DND-41 (cell line): ENCODE results near the gene CACNB4.

ENCODE experiments used
- ATAC-seq: fragments of 200-7000 bp; cut with Tn5 transposase; 3 replicates; pipeline ENCODE4 v1.9.1; 2021; ENCODE audit warnings: low read depth; ENCODE audit not compliant: insufficient read depth
- DNase-seq: peaks from one replicate; pipeline ENCODE4 v3.0.0-alpha.2; 2020
- H2AFZ ChIP-seq: 2 replicates; pipeline ENCODE4 v1.6.0; 2012; ENCODE audit warnings: low read depth, low read length
- H3K27ac ChIP-seq: 2 replicates; pipeline ENCODE4 v1.5.1; 2012; ENCODE audit warnings: low read length, inconsistent platforms
- H3K27me3 ChIP-seq: fragments of 200-600 bp; sonication (generic); 2 replicates; pipeline ENCODE4 v1.6.0; 2012; ENCODE audit warnings: low read length, mild to moderate bottlenecking, inconsistent platforms; ENCODE audit not compliant: insufficient read depth, poor library complexity
- H3K36me3 ChIP-seq: 2 replicates; pipeline ENCODE4 v1.5.1; 2012; ENCODE audit warnings: low read length, inconsistent platforms; ENCODE audit not compliant: insufficient read depth
- H3K4me1 ChIP-seq: 2 replicates; pipeline ENCODE4 v1.5.1; 2012; ENCODE audit warnings: mild to moderate bottlenecking, low read length; ENCODE audit not compliant: insufficient read depth
- H3K4me2 ChIP-seq: 2 replicates; pipeline ENCODE4 v1.6.0; 2012; ENCODE audit warnings: mild to moderate bottlenecking, moderate library complexity, low read length, inconsistent platforms; ENCODE audit not compliant: insufficient read depth
- H3K4me3 ChIP-seq, 2 experiments: fragments of 200-600 bp in 1 of 2; shearing (Covaris generic) in 1 of 2; 2 replicates each; pipeline ENCODE4 v1.5.1; 2012 to 2016; ENCODE audit warnings: inconsistent platforms in 2 of 2, low read length in 2 of 2, mild to moderate bottlenecking in 2 of 2, low read depth in 1 of 2, moderate library complexity in 1 of 2
- H3K79me2 ChIP-seq: 2 replicates; pipeline ENCODE4 v1.6.0; 2012; ENCODE audit warnings: low read length, inconsistent platforms; ENCODE audit not compliant: insufficient read depth
- H3K9ac ChIP-seq: 2 replicates; pipeline ENCODE4 v1.6.0; 2012; ENCODE audit warnings: low read depth, mild to moderate bottlenecking, inconsistent platforms, low read length, moderate library complexity
- H3K9me3 ChIP-seq: 2 replicates; pipeline ENCODE4 v1.5.1; 2012; ENCODE audit warnings: low read length, moderate library complexity, mild to moderate bottlenecking, inconsistent platforms; ENCODE audit not compliant: insufficient read depth, severe bottlenecking
- H4K20me1 ChIP-seq: 2 replicates; pipeline ENCODE4 v1.6.0; 2012; ENCODE audit warnings: low read length; ENCODE audit not compliant: insufficient read depth
- EZH2 ChIP-seq: IDR thresholded peaks from 3 replicates; pipeline ENCODE4 v1.6.1; 2012; ENCODE audit warnings: borderline replicate concordance, low read depth, mild to moderate bottlenecking, moderate library complexity, low read length, inconsistent platforms; ENCODE audit not compliant: severe bottlenecking
- TF ChIP-seq, protein P1 (sequence below): IDR thresholded peaks from 2 replicates; pipeline ENCODE4 v1.5.1; 2012; ENCODE audit warnings: borderline replicate concordance, low read length, moderate library complexity, mild to moderate bottlenecking; ENCODE audit not compliant: poor library complexity, severe bottlenecking; ENCODE audit errors: extremely low read depth

CACNB4 gene

DNA sequence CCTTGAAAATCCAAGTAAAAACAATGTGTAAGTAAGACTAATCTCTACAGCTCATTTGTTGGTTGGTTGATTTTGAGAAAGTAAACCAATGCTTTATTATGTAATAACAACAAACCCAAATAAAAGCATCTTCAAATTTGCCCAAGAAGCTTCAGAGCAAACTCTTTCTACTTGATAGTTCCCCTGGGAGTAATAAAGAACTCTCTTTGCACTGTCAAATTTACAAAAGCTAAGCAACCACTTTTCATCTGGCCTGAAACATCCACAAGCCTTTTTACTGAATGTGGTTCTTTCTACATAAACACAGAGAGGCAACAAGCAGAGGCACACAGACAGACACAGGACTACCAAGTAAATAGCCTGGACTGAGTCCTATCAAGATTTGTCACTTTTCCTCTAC lies 28.8 kb upstream of the CACNB4 start:
- Histone ChIP-seq H3K27ac (no peak overlapping the region), H3K27me3 (no peaks in the 10 kb centered on the region), H3K79me2 (no peaks in the 10 kb centered on the region), H3K9ac (no peak overlapping the region), H2AFZ (no peak overlapping the region), H3K4me1 (no peaks in the 10 kb centered on the region), H3K9me3 (no peaks in the 10 kb centered on the region), H4K20me1 (no peaks in the 10 kb centered on the region), H3K4me2 (no peak overlapping the region), H3K36me3 (peaks cover 11% of the 10 kb centered on the region), H3K4me3 (no peak overlapping the region)
- ATAC-seq (no peak), DNase-seq (no peak)
- TF ChIP-seq, protein P1, sequence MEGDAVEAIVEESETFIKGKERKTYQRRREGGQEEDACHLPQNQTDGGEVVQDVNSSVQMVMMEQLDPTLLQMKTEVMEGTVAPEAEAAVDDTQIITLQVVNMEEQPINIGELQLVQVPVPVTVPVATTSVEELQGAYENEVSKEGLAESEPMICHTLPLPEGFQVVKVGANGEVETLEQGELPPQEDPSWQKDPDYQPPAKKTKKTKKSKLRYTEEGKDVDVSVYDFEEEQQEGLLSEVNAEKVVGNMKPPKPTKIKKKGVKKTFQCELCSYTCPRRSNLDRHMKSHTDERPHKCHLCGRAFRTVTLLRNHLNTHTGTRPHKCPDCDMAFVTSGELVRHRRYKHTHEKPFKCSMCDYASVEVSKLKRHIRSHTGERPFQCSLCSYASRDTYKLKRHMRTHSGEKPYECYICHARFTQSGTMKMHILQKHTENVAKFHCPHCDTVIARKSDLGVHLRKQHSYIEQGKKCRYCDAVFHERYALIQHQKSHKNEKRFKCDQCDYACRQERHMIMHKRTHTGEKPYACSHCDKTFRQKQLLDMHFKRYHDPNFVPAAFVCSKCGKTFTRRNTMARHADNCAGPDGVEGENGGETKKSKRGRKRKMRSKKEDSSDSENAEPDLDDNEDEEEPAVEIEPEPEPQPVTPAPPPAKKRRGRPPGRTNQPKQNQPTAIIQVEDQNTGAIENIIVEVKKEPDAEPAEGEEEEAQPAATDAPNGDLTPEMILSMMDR: no peak
- no peak for TF ChIP-seq EZH2

DNA sequence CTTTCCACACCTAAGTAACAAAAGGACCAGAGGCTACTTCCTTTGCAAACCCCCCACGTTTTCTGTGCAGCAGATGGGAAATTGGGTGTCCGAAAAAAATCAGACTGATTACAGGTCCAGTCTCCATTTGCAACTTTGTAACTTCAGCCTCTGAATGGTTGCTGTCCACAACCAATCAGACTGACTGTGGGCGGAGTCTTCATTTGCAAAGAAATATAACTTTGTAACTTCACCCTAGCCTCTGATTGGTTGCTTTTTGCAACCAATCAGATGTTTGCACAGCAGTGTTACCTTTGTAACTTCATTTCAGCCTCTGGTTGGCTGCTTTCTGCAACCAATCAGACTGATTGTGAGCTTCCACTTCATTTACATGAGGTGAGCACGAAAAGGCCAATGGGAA lies 27.8 kb upstream of the CACNB4 start:
- Histone ChIP-seq H3K4me1 (no peaks in the 10 kb centered on the region), H3K79me2 (no peaks in the 10 kb centered on the region), H3K4me3 (no peak overlapping the region), H3K4me2 (no peak overlapping the region), H3K9me3 (no peaks in the 10 kb centered on the region), H3K36me3 (peaks cover 12% of the 10 kb centered on the region), H3K27me3 (no peaks in the 10 kb centered on the region), H3K9ac (no peak overlapping the region), H4K20me1 (no peaks in the 10 kb centered on the region), H2AFZ (no peak overlapping the region), H3K27ac (no peak overlapping the region)
- DNase-seq (no peak), ATAC-seq (no peak)
- TF ChIP-seq, protein P1: no peak
- TF ChIP-seq EZH2: no peak

DNA sequence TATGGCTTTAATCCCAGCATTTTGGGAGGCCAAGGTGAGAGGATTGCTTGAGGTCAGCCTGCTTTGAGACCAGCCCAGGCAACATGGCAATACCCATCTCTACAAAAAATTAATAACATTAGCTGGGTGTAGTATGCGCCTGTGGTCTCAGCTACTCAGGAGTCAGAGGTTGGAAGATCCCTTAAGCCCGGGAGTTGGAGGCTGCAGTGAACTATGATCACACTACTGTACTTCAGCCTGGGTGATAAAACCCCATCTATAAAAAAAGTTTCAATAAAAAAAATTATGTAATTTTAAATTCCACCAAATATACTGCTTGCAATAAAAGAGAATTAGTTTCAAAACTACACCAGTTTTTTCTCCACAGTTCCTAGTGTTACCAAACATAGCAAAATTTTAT lies 23.3 kb upstream of the CACNB4 start:
- ATAC-seq: no peak
- H3K9ac ChIP-seq: no peak overlapping the region
- no peak overlapping the region for H3K4me2 ChIP-seq
- no peak for TF ChIP-seq EZH2
- TF ChIP-seq, protein P1: no peak
- H3K36me3 ChIP-seq: peaks cover 18% of the 10 kb centered on the region
- H2AFZ ChIP-seq: no peak overlapping the region
- no peaks in the 10 kb centered on the region for H4K20me1 ChIP-seq
- H3K9me3 ChIP-seq: no peaks in the 10 kb centered on the region
- H3K4me3 ChIP-seq: no peak overlapping the region
- DNase-seq: no peak
- H3K4me1 ChIP-seq: no peaks in the 10 kb centered on the region
- no peaks in the 10 kb centered on the region for H3K79me2 ChIP-seq
- H3K27me3 ChIP-seq: no peaks in the 10 kb centered on the region
- no peak overlapping the region for H3K27ac ChIP-seq

DNA sequence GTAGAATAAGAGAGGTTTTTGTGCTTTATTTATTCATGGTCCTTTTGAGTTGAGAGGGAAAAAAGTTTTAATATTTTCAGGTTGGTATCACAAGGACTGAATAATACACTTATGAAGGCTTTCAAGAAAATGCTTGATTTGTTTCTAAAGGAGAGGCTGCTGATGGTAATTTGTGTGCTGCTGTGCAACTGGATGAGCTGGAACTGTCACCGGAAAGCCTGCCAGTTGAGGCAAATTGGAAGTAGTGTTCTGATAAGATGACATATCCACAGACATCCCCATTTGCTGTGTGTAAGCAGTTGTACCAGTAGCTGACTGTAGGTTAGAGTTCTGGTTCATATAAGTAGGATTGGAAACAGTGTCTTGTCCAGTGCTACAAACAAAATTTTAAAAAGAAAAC lies 21.6 kb upstream of the CACNB4 start:
- ATAC-seq: no peak
- Histone ChIP-seq H3K27me3 (no peaks in the 10 kb centered on the region), H3K4me3 (no peak overlapping the region), H3K27ac (no peak overlapping the region), H2AFZ (no peak overlapping the region), H3K4me1 (no peaks in the 10 kb centered on the region), H3K4me2 (no peak overlapping the region), H3K79me2 (no peaks in the 10 kb centered on the region), H4K20me1 (no peaks in the 10 kb centered on the region), H3K9me3 (no peaks in the 10 kb centered on the region), H3K36me3 (peaks cover 16% of the 10 kb centered on the region; the same call in 1 of the 2 replicates), H3K9ac (no peak overlapping the region)
- TF ChIP-seq, protein P1: no peak
- TF ChIP-seq EZH2: no peak
- DNase-seq: no peak
